ENCODE measurements around the gene CSAD.
"Not testable (repeated sequence)": the region's sequence is repeated elsewhere in the genome, so short reads cannot be mapped to it uniquely, and the experiment has no call there.

Gene CSAD

GRCh38 chr12:53177447-53177846 lies 3.3 kb downstream of the CSAD start:
- not testable (repeated sequence) for DNase-seq

GRCh38 chr12:53176750-53177149 lies 4.0 kb downstream of the CSAD start:
- DNase-seq, result no peak

GRCh38 chr12:53174881-53175491 lies 5.7 kb downstream of the CSAD start:
- DNase-seq, result no peak

DNA sequence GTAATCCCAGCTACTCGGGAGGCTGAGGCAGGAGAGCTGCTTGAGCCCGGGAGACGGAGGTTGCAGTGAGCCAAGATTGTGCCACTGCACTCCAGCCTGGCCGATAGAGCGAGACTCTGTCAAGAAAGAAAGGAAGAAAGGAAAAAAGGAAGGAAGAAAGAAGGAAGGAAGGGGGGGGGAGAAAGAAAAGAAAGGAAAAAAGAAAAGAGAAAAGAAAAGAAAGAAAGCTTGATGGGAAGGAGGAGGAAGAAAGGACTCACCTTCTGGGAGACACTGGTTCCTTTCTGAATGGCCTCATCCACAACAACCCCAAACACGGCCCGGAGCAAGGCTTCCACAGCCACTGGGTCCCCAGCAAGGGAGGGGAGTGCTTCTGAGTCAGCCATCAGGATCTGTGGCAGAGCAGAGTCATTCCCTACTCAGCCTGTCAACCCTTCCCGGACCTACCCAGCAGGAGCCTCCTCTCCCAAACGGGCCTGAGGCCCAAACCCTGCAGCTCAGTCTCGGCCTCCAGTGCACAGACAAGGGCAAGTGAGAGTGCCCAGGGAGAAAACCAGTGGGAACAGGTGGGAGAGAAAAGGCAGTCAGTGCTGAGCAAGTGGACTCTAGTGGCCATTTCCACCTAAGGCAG lies 7.5 kb downstream of the CSAD start:
- DNase-seq, result no peak

- no peak for DNase-seq
These were observed 8.4 kb downstream of the CSAD start for GRCh38 chr12:53172352-53172751.

GRCh38 chr12:53171725-53172329 lies 8.9 kb downstream of the CSAD start:
- DNase-seq, result no peak

DNA sequence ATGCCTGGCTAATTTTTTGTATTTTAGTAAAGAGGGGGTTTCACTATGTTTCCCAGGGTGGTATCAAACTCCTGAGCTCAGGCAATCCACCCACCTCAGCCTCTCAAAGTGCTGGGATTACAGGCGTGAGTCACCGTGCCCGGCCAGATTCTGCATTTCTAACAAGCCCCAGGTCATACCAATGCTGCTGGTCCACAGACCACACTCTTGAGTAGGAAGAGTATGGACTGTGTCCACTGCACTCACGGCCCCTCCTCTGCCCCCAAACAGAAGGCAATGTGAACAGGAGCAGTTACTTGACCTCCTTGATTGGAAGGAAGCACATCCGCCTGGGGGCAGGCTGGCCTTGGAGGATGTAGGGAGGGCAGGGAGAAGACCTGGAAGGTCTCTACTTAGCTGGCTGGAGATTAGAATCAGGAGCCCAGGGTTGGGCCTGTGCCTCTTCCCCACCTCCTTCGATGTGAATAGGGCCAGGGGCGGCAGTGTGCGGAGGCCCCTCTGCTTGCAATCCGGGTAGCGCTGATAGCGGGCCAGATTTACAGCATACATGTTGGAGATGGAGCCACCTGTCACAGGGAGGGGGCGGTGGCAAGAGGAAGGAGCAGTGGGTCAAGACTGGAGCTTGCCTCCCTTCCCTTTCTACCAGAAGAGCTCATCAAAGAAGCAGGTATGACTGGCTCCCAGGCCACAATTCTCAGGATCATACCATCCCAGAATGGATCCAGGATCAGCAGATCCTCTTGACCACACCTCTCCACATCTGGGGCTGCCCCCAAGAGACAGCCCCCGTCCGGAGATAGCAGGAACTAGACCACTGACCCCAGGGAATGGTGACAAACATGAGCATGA lies 9.6 kb downstream of the CSAD start:
- DNase-seq, result no peak

GRCh38 chr12:53170215-53170614 lies 10.5 kb downstream of the CSAD start:
- DNase-seq, result no peak

- DNase-seq, result no peak
These were observed 11.1 kb downstream of the CSAD start for GRCh38 chr12:53169644-53170043.

GRCh38 chr12:53166837-53167236 lies 13.9 kb downstream of the CSAD start:
- no peak for DNase-seq

GRCh38 chr12:53163008-53163407 lies 17.7 kb downstream of the CSAD start:
- DNase-seq, result not testable (repeated sequence)

DNA sequence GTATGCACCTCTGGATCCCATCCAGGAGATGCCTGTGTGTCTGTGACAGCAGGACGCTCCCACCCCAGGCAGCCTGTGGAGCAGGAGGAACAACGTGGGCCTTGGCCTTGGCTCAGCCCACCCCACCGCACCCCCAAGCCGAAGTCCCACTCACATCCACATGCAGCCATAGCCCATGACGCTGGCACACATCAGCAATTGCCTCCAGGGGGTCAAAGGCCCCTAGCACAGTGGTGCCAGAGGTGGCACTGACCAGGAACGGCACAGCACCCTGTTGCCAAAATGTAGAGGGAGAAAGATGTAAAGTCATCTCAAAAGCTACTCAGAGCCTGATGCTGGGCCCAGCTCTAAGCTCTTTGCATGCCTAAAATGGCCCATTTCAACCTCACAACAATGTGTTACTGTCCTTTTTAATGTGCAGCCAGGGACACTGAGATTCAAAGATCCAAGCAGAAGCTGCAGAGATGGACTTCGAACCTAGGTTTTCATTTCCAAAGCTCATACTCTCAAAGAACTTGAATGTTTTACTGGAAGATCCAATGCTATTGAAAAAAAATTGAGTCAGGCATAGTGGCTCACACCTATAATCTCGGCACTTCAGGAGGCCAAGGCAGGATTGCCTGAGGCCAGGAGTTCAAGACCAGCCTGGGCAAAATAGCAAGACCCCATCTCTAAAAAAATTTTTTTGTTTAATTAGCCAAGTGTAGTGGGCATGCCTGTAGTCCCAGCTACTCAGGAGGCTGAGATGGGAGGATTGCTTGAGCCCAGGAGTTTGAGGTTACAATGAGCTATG lies 19.4 kb downstream of the CSAD start:
- no peak for DNase-seq

GRCh38 chr12:53160673-53161072 lies 20.1 kb downstream of the CSAD start:
- no peak for DNase-seq

DNA sequence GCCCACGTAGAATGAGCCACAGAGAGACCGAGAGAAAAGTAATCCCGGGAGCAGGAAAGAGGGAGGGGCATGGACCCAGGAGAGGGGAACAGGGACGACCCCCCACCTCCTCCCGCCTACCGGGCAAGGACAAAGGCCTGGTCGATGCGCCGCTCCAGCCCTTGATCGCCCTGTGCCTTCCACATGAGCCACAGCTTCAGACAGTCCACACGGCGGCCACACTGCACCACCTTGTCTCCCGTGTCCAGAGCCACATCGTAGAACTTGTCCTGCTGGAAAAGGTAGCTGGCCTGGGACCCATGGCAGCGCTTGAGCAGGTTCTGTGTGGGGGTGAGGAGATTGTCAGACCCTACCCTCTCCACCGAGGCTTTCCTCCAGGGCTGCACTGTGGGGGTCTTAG lies 20.7 kb downstream of the CSAD start:
- DNase-seq, result no peak

DNA sequence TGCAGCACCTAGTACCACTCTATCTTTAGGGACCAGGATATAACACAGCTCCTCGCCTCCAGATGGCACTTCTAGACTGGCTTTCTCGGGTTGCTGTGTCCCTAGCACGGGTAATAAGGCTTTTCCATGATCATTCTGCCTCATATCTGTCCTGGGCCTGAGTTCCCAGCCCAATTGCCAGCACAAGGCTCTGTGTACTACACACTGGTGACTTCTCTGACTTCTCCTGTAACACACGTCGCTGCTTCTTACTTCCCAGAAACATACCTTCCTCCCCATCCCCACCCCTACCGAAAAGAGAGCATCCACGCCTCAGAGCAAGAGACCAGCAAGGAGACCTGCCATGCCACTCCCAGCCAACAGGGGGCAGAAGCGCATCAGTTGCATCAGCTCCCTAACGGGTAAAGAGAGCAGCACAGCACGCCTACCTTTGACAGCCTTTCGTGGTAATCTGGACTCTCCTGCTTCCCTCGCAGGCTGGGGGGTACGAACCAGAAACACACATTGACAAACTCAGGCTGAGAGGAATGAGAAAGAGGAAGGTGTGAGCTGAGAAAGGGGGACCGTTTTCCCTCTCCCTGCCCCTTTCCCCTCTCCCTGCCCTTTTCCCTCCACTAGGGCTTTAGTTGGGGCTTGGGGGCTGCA lies 21.4 kb downstream of the CSAD start:
- DNase-seq, result peak; percentile 42

- DNase-seq, result no peak
These were observed 28.3 kb downstream of the CSAD start for GRCh38 chr12:53152390-53152789.

DNA sequence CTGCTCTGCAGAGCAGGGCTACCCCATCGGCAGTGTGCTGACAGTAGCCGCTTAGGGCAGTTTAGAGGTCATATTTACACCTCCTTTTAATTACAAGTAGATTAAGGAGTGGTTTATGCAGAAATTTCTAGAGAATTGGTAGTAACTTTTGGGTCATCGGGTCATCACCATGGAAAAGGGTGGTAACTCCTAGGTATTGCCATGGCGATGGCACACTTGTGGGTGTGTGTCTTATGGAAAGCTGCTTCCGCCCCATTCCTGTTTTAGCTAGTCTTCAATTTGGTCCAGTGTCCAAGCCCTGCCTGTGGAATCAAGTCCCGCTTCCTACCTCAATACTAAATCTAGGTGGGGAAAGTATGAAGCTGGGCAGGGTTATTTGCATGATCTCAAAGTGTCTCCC lies 29.7 kb downstream of the CSAD start:
- DNase-seq, result no peak

- no peak for DNase-seq
These were observed 33.1 kb downstream of the CSAD start for GRCh38 chr12:53147653-53148052.

- DNase-seq, result no peak
These were observed 33.5 kb downstream of the CSAD start for GRCh38 chr12:53147181-53147580.

DNA sequence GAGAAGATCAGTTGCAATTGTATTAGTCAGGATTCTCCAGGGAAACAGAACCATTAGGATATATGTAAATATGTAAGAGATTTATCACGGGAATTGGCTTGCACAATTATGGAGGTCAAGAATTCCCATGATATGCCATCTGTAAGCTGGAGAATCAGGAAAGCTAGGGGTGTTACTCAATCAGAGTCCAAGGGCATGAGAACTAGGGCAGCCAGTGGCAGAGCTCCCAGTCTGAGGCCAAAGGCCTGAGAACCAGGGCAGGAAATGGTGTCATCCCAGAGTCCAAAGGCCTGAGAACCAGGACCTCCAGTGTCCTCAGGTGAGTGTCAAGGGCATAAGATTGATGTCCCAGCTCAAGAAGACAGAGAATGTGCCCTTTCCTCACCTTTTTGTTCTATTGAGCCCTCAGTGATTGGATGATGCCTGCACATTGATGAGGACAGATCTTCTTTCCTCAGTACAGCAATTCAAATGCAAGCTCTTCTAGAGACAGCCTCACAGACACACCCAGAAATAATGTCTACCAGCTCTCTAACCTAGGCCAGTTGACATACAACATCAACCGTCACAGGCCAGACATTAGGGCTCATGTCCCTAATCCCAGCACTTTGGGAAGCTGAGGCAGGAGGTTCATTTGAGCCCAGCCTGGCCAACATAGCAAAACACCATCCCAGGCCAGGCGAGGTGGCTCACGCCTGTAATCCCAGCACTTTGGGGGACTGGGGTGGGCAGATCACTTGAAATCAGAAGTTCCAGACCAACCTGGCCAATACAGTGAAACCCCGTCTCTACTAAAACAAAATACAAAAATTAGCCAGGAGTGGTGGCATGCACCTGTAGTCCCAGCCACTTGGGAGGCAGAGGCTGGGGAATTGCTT lies 35.1 kb downstream of the CSAD start:
- DNase-seq, result no peak

DNA sequence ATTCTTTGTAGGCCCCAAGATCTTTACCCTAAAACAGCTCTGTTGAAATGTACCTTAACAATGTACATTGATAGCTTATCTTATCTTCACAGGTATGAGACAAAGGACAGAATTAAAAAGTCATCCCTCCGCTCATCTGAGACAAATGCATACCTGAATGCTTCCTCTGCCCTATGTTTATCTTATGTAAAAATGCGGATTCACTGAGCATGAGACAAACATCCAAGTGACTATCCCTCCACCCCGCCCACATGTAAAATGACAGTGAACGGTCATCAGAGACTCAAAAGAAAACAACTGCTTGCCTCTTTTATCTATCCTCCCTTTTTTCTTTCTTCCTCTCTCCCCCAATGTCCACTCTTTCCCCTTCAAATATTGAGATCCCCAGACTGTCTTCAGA lies 37.4 kb downstream of the CSAD start:
- no peak for DNase-seq

Measured in NCI-H1048 (cell line).